NCI-H2081 (cell line): ENCODE data around the gene RABL6.
"Not testable (repeated sequence)": the region's sequence is repeated elsewhere in the genome, so short reads cannot be mapped to it uniquely, and the experiment has no call there.

Experiments
- DNase-seq, 2 experiments: peaks; one replicate each; lab custom pipeline; 2025; lab: John Stamatoyannopoulos, UW

The RABL6 gene

GRCh38 chr9:136857581-136858412 is 50.0 kb downstream of the RABL6 start:
- DNase-seq: peak in 1 of 2 experiments; percentile 9

- no peak for DNase-seq
Observed at GRCh38 chr9:136858452-136858843, 50.7 kb downstream of the RABL6 start.

GRCh38 chr9:136858844-136859757 is 51.4 kb downstream of the RABL6 start:
- peak in 1 of 2 experiments; percentile 3 for DNase-seq

- DNase-seq: no peak
Observed at GRCh38 chr9:136860529-136860928, 52.8 kb downstream of the RABL6 start.

GRCh38 chr9:136860933-136861873 is 53.5 kb downstream of the RABL6 start:
- DNase-seq: no peak

- no peak for DNase-seq
Observed at GRCh38 chr9:136861874-136862457, 54.2 kb downstream of the RABL6 start.

- no peak for DNase-seq
Observed at GRCh38 chr9:136862849-136863622, 55.3 kb downstream of the RABL6 start.

GRCh38 chr9:136863623-136864273 is 56.0 kb downstream of the RABL6 start:
- no peak for DNase-seq

GRCh38 chr9:136865041-136865767 is 57.5 kb downstream of the RABL6 start:
- no peak for DNase-seq

- no peak for DNase-seq
Observed at GRCh38 chr9:136865768-136866103, 58.0 kb downstream of the RABL6 start.

GRCh38 chr9:136866898-136867421 is 59.2 kb downstream of the RABL6 start:
- DNase-seq: not testable (repeated sequence)

GRCh38 chr9:136867480-136867879 is 59.7 kb downstream of the RABL6 start:
- DNase-seq: no peak

- DNase-seq: no peak
Observed at GRCh38 chr9:136867917-136868316, 60.2 kb downstream of the RABL6 start.

- DNase-seq: no peak
Observed at GRCh38 chr9:136868644-136869043, 60.9 kb downstream of the RABL6 start.

- not testable (repeated sequence) for DNase-seq
Observed at GRCh38 chr9:136869611-136870010, 61.9 kb downstream of the RABL6 start.

- DNase-seq: no peak
Observed at GRCh38 chr9:136875155-136875554, 67.4 kb downstream of the RABL6 start.

GRCh38 chr9:136876476-136876875 is 68.7 kb downstream of the RABL6 start:
- no peak for DNase-seq

GRCh38 chr9:136880651-136881050 is 72.9 kb downstream of the RABL6 start:
- no peak for DNase-seq

GRCh38 chr9:136881691-136882108 is 74.0 kb downstream of the RABL6 start:
- no peak for DNase-seq
